GM18502 (cell line): ENCODE data around the gene HBEGF.
"Not testable (repeated sequence)": the region's sequence is repeated elsewhere in the genome, so short reads cannot be mapped to it uniquely, and the experiment has no call there.

ENCODE experiments used
- ATAC-seq: cut with Tn5 transposase; IDR thresholded peaks from one replicate; pipeline ENCODE4 v1.9.1; 2021; ENCODE audit warnings: mild to moderate bottlenecking; ENCODE audit not compliant: unreplicated experiment, poor library complexity

The HBEGF gene

GRCh38 chr5:140362311-140362710 lies 15.9 kb upstream of the HBEGF start:
- ATAC-seq, result no peak

DNA sequence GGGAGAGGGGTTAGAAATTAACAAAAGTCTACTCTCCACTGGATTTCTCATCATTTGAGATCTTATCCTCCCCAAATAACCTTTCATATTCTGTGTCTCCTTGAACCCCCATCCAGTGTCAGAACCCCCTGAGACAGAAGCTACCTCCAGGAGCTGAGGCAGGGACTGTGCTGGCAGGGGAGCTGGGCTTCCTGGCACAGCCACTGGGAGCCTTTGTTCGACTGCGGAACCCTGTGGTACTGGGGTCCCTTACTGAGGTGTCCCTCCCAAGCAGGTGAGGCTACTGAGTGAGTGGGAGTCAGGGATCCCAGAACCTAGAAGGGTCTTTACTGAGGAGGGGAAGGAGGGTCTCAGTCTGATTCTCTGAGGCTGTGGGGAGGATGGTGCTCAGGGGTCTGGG lies 15.5 kb upstream of the HBEGF start:
- ATAC-seq, result no peak

DNA sequence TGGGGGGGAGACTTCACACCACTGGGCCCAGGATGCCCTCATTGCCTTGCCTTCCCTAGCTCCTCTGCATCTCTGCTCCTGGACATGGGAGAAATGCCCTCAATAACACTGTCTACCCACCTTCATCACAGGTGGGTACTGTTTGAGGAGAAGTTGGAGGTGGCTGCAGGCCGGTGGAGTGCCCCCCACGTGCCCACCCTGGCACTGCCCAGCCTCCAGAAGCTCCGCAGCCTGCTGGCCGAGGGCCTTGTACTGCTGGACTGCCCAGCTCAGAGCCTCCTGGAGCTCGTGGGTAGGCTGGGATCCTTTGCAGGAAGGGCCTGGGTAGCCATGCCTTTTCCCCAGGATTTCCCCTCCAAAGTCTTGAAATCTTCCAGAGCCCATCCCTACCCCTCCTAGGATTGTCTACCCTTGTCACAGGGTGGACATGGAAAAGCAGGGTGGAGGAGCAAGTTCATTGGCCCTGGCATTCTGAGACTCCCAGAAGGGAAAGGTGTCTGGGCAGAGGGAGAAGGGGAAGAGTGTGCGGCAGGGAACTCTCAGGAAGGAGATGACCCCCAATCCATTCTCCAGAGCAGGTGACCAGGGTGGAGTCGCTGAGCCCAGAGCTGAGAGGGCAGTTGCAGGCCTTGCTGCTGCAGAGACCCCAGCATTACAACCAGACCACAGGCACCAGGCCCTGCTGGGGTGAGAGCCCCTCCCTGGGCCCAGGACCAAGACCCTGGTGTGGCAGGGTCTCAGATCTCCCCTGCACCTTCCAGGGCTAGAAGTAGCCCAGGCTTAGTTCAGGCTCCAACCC lies 14.5 kb upstream of the HBEGF start:
- ATAC-seq, result no peak

- ATAC-seq, result no peak
Measured at GRCh38 chr5:140360101-140360500, 13.7 kb upstream of the HBEGF start, which contains the start of gene SLC4A9. TSS of gene SLC4A9 (plus strand) at chr5:140360194. CDS start at chr5:140360237, 43 bp downstream.

DNA sequence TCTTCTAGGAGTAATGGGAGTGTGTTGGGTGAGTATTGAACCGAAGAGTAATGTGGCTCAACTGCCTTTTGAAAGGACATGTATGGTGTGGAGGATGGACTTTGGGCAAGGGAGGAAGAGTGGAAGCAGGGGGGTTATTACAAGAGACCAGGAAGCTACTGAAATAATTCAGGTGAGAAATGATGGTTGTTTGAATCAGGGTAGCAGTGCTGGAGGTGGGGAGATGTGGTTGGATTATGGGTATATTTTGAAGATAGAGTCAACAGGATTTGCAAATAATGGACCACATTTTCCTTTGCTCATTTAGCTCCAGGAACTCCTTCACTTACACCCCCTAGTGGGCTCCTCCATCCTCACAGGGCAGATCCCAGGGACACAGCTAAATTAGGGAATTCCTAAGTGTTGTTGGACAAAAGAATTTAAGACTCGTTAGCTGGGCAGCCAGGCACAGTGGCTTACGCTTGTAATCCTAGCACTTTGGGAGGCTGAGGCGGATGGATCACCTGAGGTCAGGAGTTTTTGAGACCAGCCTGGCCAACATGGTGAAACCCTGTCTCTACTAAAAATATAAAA lies 12.4 kb upstream of the HBEGF start:
- no peak for ATAC-seq

DNA sequence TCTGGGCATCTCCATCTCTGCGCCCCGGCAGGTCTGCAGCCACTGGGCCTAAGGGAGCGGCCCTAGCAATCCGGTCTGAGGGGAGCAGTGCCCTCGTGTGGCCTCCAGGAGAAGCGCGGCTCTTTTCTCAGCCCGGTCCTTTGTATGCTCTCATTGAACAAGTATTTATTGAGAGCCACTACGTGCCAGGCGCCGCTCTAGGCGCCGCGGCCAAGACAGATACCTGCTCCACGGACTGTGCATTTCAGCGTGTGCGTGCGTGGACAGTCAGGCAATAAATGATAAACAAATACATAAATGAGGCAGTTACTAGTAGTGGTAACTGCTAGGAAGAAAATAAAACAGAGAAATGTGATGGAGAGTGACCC lies 11.3 kb upstream of the HBEGF start:
- ATAC-seq, result peak; percentile 96

- peak; percentile 9 for ATAC-seq
Measured at GRCh38 chr5:140356853-140357725, 10.7 kb upstream of the HBEGF start.

GRCh38 chr5:140355546-140355945 lies 9.1 kb upstream of the HBEGF start:
- no peak for ATAC-seq

DNA sequence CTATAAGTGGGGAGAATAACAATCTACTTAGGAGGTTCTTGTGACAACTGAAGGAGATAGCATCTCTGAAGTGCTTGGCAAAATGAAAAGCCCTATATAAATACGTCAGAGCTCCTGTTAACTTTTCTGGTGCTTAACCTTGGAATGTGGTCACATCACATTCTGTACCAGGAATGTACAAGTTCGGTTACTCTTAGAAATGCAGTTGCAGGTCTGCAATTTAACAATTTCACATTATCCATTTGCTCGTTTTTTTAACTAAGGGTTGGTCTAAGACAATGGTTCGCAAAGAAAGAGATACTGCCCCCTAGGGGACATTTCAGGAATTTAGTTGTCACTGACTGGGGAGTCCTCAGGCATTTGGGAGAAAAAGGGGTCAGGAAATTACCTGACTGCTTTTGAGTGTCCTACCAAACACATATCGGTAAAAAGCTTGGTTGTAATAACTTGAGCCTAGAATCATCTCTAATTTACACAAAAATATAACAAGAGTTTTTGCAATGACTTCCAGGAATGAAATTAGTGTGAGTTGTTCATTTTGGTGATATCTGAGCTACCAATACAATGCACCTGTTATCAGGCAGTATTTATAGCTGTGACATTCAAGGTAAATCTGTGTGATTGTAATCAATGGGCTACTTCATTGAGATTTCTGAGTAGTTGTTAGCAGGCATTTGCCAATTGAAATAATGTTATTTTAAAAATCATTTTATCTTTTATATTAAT lies 5.4 kb upstream of the HBEGF start:
- ATAC-seq, result peak; percentile 70

GRCh38 chr5:140349244-140349643 lies 2.8 kb upstream of the HBEGF start:
- no peak for ATAC-seq

GRCh38 chr5:140348104-140348503 lies 1.7 kb upstream of the HBEGF start:
- ATAC-seq, result no peak

DNA sequence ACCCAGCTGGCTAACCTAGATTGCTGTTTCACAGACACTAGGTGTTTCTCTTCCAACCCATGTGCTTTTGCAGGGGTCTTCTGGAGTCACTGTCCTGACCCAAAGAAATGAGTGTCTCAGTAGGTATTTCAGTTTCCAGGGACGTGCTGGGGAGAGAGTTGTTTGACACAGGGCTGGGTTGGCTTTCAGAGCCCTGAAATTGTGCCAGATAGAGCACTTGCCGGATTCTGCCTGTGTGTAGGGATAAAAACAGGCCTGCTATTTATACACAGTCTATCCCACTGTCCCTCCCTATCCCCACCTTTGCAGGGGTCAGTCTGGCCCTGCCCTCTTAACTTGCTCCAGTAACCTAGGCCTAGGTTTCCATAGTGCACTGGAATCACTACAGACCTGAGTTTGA lies 957 bp upstream of the HBEGF start:
- no peak for ATAC-seq

GRCh38 chr5:140345919-140346347 lies 470 bp downstream of the HBEGF start:
- no peak for ATAC-seq

GRCh38 chr5:140344683-140345423 lies 1.6 kb downstream of the HBEGF start:
- no peak for ATAC-seq

DNA sequence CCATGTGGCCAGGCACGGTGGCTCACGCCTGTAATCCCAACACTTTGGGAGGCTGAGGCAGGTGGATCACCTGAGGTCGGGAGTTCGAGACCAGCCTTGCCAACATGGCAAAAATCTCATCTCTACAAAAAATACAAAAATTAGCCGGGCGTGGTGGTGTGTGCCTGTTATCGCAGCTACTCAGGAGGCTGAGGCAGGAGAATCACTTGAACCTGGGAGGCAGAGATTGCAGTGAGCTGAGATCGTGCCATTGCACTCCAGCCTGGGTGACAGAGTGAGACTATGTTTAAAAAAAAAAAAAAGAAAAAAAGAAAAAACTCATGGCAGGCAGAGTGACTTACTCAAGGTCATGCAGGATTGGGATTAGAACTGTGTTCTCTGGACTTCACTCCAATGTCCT lies 2.6 kb downstream of the HBEGF start:
- not testable (repeated sequence) for ATAC-seq

DNA sequence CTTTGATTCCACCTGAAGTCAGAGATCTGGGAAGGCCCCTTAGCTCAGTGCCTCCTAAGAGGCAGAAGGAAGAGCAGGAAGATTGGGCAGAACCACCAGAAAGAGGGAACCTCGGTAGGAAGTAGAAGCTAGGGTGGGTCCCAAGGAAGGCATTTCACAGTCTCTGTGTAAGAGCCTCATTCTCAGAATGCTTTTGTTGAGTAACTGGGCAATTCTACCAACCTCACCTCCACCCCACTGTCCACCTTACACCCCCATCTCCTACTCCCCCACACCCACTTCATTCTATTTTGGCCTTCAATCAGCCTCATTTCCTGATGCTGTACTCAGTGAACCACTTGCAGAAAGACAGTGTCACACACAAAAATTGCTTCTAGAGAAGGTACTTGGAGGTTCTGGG lies 3.5 kb downstream of the HBEGF start:
- no peak for ATAC-seq

DNA sequence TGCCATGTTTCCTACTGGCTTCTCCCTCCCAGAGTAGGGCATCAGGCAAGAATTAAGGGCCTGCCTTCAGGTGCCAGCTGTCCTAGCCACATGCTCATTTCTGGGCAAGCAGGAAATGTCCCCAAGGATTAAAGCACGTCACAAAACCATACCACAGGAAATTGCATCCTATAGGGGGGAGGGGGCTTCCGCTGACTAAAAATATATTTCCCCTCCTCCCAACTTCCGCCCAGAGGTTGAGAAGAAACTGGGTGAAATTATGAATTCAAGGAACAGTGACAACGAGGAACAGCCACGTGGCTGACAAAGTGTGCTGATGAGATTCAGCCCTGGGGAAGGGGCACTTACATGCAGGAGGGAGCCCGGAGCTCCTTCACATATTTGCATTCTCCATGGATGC lies 4.1 kb downstream of the HBEGF start:
- ATAC-seq, result no peak

DNA sequence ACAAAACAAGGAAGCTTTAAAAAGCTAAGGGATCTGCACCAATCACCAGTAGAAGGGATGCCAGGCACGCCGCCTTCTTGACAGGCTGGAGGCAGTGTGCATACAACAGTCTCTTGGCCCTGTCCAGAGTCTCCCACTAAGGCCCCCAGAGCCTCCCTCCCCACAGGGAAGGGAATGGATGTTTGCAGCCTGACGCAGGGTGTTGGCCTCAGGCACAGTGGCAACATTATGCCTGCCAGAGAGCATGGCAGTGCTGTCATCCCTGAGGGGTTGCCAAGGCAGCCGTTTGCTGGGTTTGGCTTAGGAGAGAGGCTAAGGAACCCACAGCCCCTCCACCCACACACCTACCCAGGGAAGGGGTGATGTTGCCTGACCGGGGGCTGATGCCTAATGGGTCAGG lies 4.8 kb downstream of the HBEGF start:
- ATAC-seq, result no peak

DNA sequence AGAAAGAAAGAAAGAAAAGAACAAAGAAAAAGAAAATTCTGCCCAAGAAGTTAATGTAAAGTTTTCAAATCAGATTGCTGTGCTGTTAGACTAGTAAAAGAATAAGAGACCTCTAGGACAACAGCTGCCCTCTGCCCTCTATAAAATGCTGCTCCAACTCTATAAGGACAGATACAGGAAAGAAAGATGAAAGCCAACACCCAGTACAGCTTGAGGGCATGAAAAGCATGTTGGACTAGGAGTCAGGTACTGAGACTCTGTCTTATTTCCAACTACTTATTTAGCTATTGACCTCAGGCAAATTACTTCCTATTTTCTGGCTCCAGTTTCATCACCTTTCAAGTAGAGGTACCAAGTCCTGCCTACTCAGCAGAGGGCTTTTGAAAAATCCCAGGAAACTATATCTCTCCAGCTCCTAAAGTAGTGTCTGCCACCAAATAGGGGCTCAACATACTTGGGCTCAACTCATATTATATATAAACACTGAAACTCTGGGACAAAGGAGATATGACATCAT lies 5.7 kb downstream of the HBEGF start:
- no peak for ATAC-seq

- ATAC-seq, result no peak
Measured at GRCh38 chr5:140339636-140340035, 6.8 kb downstream of the HBEGF start.
